ENCODE results near the gene ALDH9A1. TPM values are rescaled to one million over a fixed set of nuclear protein-coding genes. Genes with fewer than 3 reads are reported as not detected.
"Not testable (repeated sequence)": the region's sequence is repeated elsewhere in the genome, so short reads cannot be mapped to it uniquely, and the experiment has no call there.

Gene ALDH9A1
- total and polyA plus RNA-seq, 4 experiments from 2014 or later, result 45.2 to 106 (median 70.9) TPM

- H3K4me1 Mint-ChIP-seq, result peaks cover 18 to 36% (median 25%) of the 10 kb centered on the region in 4 donors
- peak overlapping the region in 2 of 7 donors; percentile 27 to 30 for H3K27ac Mint-ChIP-seq
- H3K27ac ChIP-seq (ENCODE audit: low read depth, low read length), result no peak overlapping the region
- no peaks in the 10 kb centered on the region for H3K27me3 Mint-ChIP-seq
- DNase-seq, result no peak
- H3K9me3 ChIP-seq (ENCODE audit: control insufficient read depth in 1 of 2, low read length in 2 of 2), result no peaks in the 10 kb centered on the region
- H3K4me3 Mint-ChIP-seq, result no peak overlapping the region
- no peaks in the 10 kb centered on the region for H3K27me3 ChIP-seq (ENCODE audit: insufficient read depth, low read length)
- ChIA-PET CTCF (ENCODE audit: partially characterized antibody) (interaction anchor here (0.6 kb wide), 1 partner anchor 151 kb away, joined by 3 read pairs; no protein-coding TSS in a partner anchor), POLR2A (ENCODE audit: partially characterized antibody) (interaction anchor here (1.5 kb wide), 2 partner anchors 11 to 16 kb away, joined by 6 to 7 read pairs; partner anchors contain the start of gene MGST3)
- peaks cover 13% of the 10 kb centered on the region for H3K36me3 ChIP-seq (ENCODE audit: insufficient read depth, low read length)
- peaks cover 22% of the 10 kb centered on the region for H3K4me1 ChIP-seq (ENCODE audit: insufficient read depth, low read length)
- no peaks in the 10 kb centered on the region for H3K9me3 Mint-ChIP-seq
- intact Hi-C loops (cut with micrococcal nuclease), result no loop called here
- no peak overlapping the region for H3K4me3 ChIP-seq (ENCODE audit: low read length in 2 of 2)
- H3K36me3 Mint-ChIP-seq, result peaks cover 7 to 19% of the 10 kb centered on the region in 2 donors
Measured at GRCh38 chr1:165647517-165647916, 50.8 kb downstream of the ALDH9A1 start.

GRCh38 chr1:165645654-165646366 is 52.6 kb downstream of the ALDH9A1 start:
- H3K27me3 Mint-ChIP-seq, result no peaks in the 10 kb centered on the region
- H3K27me3 ChIP-seq (ENCODE audit: insufficient read depth, low read length), result no peaks in the 10 kb centered on the region
- DNase-seq, result peak; percentile 29 to 59 (median 55)
- ChIA-PET CTCF (ENCODE audit: partially characterized antibody) (interaction anchor here (1.0 to 1.4 kb wide), 2 partner anchors 53 to 269 kb away, joined by 3 to 4 read pairs; no protein-coding TSS in a partner anchor), POLR2A (ENCODE audit: partially characterized antibody) (interaction anchor here (1.4 to 2.7 kb wide), 3 partner anchors 15 to 123 kb away, joined by 4 to 10 read pairs (median 6); partner anchors contain the start of genes MGST3 and TMCO1)
- peaks cover 7 to 10% of the 10 kb centered on the region in 2 donors for H3K36me3 Mint-ChIP-seq
- no peaks in the 10 kb centered on the region for H3K9me3 Mint-ChIP-seq
- no peaks in the 10 kb centered on the region for H3K9me3 ChIP-seq (ENCODE audit: control insufficient read depth in 1 of 2, low read length in 2 of 2)
- H3K4me1 Mint-ChIP-seq, result peaks cover 18 to 33% (median 24%) of the 10 kb centered on the region in 4 donors
- intact Hi-C loops (cut with micrococcal nuclease), result no loop called here
- peak overlapping the region in 7 of 8 donors; percentile 2 to 65 (median 39) for H3K4me3 Mint-ChIP-seq
- no peak overlapping the region for H3K4me3 ChIP-seq (ENCODE audit: low read length in 2 of 2)
- peaks cover 22% of the 10 kb centered on the region for H3K4me1 ChIP-seq (ENCODE audit: insufficient read depth, low read length)
- peaks cover 4% of the 10 kb centered on the region for H3K36me3 ChIP-seq (ENCODE audit: insufficient read depth, low read length)
- peak overlapping the region in 5 of 7 donors; percentile 37 to 71 (median 54) for H3K27ac Mint-ChIP-seq
- H3K27ac ChIP-seq (ENCODE audit: low read depth, low read length), result no peak overlapping the region

- Mint-ChIP-seq H3K36me3 (peaks cover under 1 to 14% of the 10 kb centered on the region in 2 donors), H3K4me1 (peaks cover 21 to 45% (median 31%) of the 10 kb centered on the region in 4 donors), H3K4me3 (no peak overlapping the region), H3K27me3 (no peaks in the 10 kb centered on the region), H3K9me3 (no peaks in the 10 kb centered on the region), H3K27ac (peak overlapping the region in 2 of 7 donors; percentile 12 to 46)
- H3K27ac ChIP-seq (ENCODE audit: low read depth, low read length), result no peak overlapping the region
- intact Hi-C loops (cut with micrococcal nuclease), result no loop called here
- H3K9me3 ChIP-seq (ENCODE audit: control insufficient read depth in 1 of 2, low read length in 2 of 2), result no peaks in the 10 kb centered on the region
- H3K4me3 ChIP-seq (ENCODE audit: low read length in 2 of 2), result no peak overlapping the region
- H3K27me3 ChIP-seq (ENCODE audit: insufficient read depth, low read length), result no peaks in the 10 kb centered on the region
- peaks cover 22% of the 10 kb centered on the region for H3K4me1 ChIP-seq (ENCODE audit: insufficient read depth, low read length)
- CTCF ChIA-PET (ENCODE audit: partially characterized antibody), result no interaction called here
- no peak for DNase-seq
- H3K36me3 ChIP-seq (ENCODE audit: insufficient read depth, low read length), result no peaks in the 10 kb centered on the region
- POLR2A ChIA-PET (ENCODE audit: partially characterized antibody), result interaction anchor here (0.6 to 2.7 kb wide), 2 partner anchors 13 to 421 kb away, joined by 3 to 10 read pairs; partner anchors contain the start of gene MGST3
Measured at GRCh38 chr1:165644064-165644735, 54.2 kb downstream of the ALDH9A1 start.

- Histone ChIP-seq H3K9me3 (ENCODE audit: control insufficient read depth in 1 of 2, low read length in 2 of 2) (no peaks in the 10 kb centered on the region), H3K27me3 (ENCODE audit: insufficient read depth, low read length) (no peaks in the 10 kb centered on the region), H3K4me3 (ENCODE audit: low read length in 2 of 2) (no peak overlapping the region), H3K4me1 (ENCODE audit: insufficient read depth, low read length) (peaks cover 13% of the 10 kb centered on the region), H3K27ac (ENCODE audit: low read depth, low read length) (no peak overlapping the region), H3K36me3 (ENCODE audit: insufficient read depth, low read length) (no peaks in the 10 kb centered on the region)
- Mint-ChIP-seq H3K9me3 (no peaks in the 10 kb centered on the region), H3K27me3 (no peaks in the 10 kb centered on the region), H3K4me3 (no peak overlapping the region), H3K27ac (no peak overlapping the region), H3K36me3 (peaks cover 7 to 31% of the 10 kb centered on the region in 2 donors), H3K4me1 (peaks cover 22 to 33% (median 23%) of the 10 kb centered on the region in 4 donors)
- POLR2A ChIA-PET (ENCODE audit: partially characterized antibody), result no interaction called here
- no peak for DNase-seq
- intact Hi-C loops (cut with micrococcal nuclease), result no loop called here
- CTCF ChIA-PET (ENCODE audit: partially characterized antibody), result no interaction called here
Measured at GRCh38 chr1:165641231-165641987, 57.0 kb downstream of the ALDH9A1 start.

- H3K27ac Mint-ChIP-seq, result no peak overlapping the region
- peaks cover 7 to 29% of the 10 kb centered on the region in 2 donors for H3K36me3 Mint-ChIP-seq
- H3K4me3 Mint-ChIP-seq, result no peak overlapping the region
- no peak overlapping the region for H3K4me3 ChIP-seq (ENCODE audit: low read length in 2 of 2)
- no peaks in the 10 kb centered on the region for H3K9me3 Mint-ChIP-seq
- no peaks in the 10 kb centered on the region for H3K36me3 ChIP-seq (ENCODE audit: insufficient read depth, low read length)
- no peaks in the 10 kb centered on the region for H3K27me3 ChIP-seq (ENCODE audit: insufficient read depth, low read length)
- CTCF ChIA-PET (ENCODE audit: partially characterized antibody), result no interaction called here
- peaks cover 12 to 19% (median 17%) of the 10 kb centered on the region in 4 donors for H3K4me1 Mint-ChIP-seq
- H3K9me3 ChIP-seq (ENCODE audit: control insufficient read depth in 1 of 2, low read length in 2 of 2), result no peaks in the 10 kb centered on the region
- no peak overlapping the region for H3K27ac ChIP-seq (ENCODE audit: low read depth, low read length)
- no peaks in the 10 kb centered on the region for H3K27me3 Mint-ChIP-seq
- POLR2A ChIA-PET (ENCODE audit: partially characterized antibody), result no interaction called here
- DNase-seq, result no peak
- intact Hi-C loops (cut with micrococcal nuclease), result loop anchor here (10.0 kb wide), 1 partner anchor 185 kb away; the partner anchor contains the start of gene UCK2
- no peaks in the 10 kb centered on the region for H3K4me1 ChIP-seq (ENCODE audit: insufficient read depth, low read length)
Measured at GRCh38 chr1:165639821-165640623, 58.3 kb downstream of the ALDH9A1 start.

GRCh38 chr1:165638211-165638610 is 60.2 kb downstream of the ALDH9A1 start:
- H3K9me3 ChIP-seq (ENCODE audit: control insufficient read depth in 1 of 2, low read length in 2 of 2); H3K4me3 ChIP-seq (ENCODE audit: low read length in 2 of 2); H3K27me3 Mint-ChIP-seq; H3K27me3 ChIP-seq (ENCODE audit: insufficient read depth, low read length); DNase-seq; CTCF ChIA-PET (ENCODE audit: partially characterized antibody); H3K9me3 Mint-ChIP-seq; H3K4me3 Mint-ChIP-seq; H3K36me3 ChIP-seq (ENCODE audit: insufficient read depth, low read length); POLR2A ChIA-PET (ENCODE audit: partially characterized antibody); H3K27ac ChIP-seq (ENCODE audit: low read depth, low read length); H3K27ac Mint-ChIP-seq; H3K4me1 ChIP-seq (ENCODE audit: insufficient read depth, low read length): not testable (repeated sequence)
- Mint-ChIP-seq H3K36me3 (peaks cover 12 to 29% of the 10 kb centered on the region in 2 donors), H3K4me1 (peaks cover 20 to 27% (median 23%) of the 10 kb centered on the region in 4 donors)
- intact Hi-C loops (cut with micrococcal nuclease), result loop anchor here (10.0 kb wide), 1 partner anchor 187 kb away; the partner anchor contains the start of gene UCK2

All from CD4-positive, alpha-beta memory T cell (primary cell).